MM.1S (cell line): Measurements from ENCODE around the gene B4GALT6.

Experiments
- DNase-seq: peaks from one replicate; pipeline ENCODE4 v3.0.0-alpha.2; 2015
- H2AFZ ChIP-seq: fragments of 300-600 bp; sonication (generic); 2 replicates; pipeline ENCODE4 v1.6.0; 2016; ENCODE audit warnings: antibody characterized with exemption, low read length
- H3F3A ChIP-seq: fragments of 300-600 bp; sonication (generic); 2 replicates; pipeline ENCODE4 v1.6.1; 2016; ENCODE audit warnings: mild to moderate bottlenecking, antibody characterized with exemption, low read length, moderate library complexity, mixed read lengths; ENCODE audit not compliant: insufficient read depth
- H3K27ac ChIP-seq: fragments of 300-600 bp; sonication (generic); 2 replicates; pipeline ENCODE4 v1.5.1; 2016; ENCODE audit warnings: mild to moderate bottlenecking, low read length
- H3K27me3 ChIP-seq: fragments of 300-600 bp; sonication (generic); replicated peaks from 2 replicates; pipeline ENCODE4 v1.6.0; 2016; ENCODE audit warnings: low read length; ENCODE audit not compliant: insufficient read depth
- H3K36me3 ChIP-seq: fragments of 300-600 bp; sonication (generic); replicated peaks from 2 replicates; pipeline ENCODE4 v1.6.1; 2016; ENCODE audit warnings: mild to moderate bottlenecking, low read length, mixed read lengths; ENCODE audit not compliant: insufficient read depth
- H3K4me1 ChIP-seq: fragments of 300-600 bp; sonication (generic); 2 replicates; pipeline ENCODE4 v1.6.1; 2016; ENCODE audit warnings: low read length, mixed read lengths
- H3K4me2 ChIP-seq: fragments of 300-600 bp; sonication (generic); 2 replicates; pipeline ENCODE4 v1.6.0; 2016; ENCODE audit warnings: low read depth, low read length
- H3K4me3 ChIP-seq: fragments of 300-600 bp; sonication (generic); 2 replicates; pipeline ENCODE4 v1.5.1; 2016; ENCODE audit warnings: low read length, mixed read lengths
- H3K79me2 ChIP-seq: fragments of 300-600 bp; sonication (generic); 2 replicates; pipeline ENCODE4 v1.6.1; 2016; ENCODE audit warnings: mixed run types, low read length, mixed read lengths
- H3K9ac ChIP-seq: fragments of 300-600 bp; sonication (generic); 2 replicates; pipeline ENCODE4 v1.6.1; 2016; ENCODE audit warnings: low read length, mixed read lengths
- H3K9me2 ChIP-seq: fragments of 300-600 bp; sonication (generic); replicated peaks from 2 replicates; pipeline ENCODE4 v1.6.1; 2016; ENCODE audit warnings: mild to moderate bottlenecking, low read length, mixed read lengths; ENCODE audit not compliant: insufficient read depth
- H3K9me3 ChIP-seq: fragments of 300-600 bp; sonication (generic); replicated peaks from 2 replicates; pipeline ENCODE4 v1.6.1; 2016; ENCODE audit warnings: mild to moderate bottlenecking, low read length, mixed read lengths; ENCODE audit not compliant: insufficient read depth
- H4K20me1 ChIP-seq: fragments of 300-600 bp; sonication (generic); 2 replicates; pipeline ENCODE4 v1.6.1; 2016; ENCODE audit warnings: mild to moderate bottlenecking, low read length, moderate library complexity, mixed read lengths; ENCODE audit not compliant: insufficient read depth
- EZH2 ChIP-seq: fragments of 300-600 bp; sonication (generic); optimal IDR thresholded peaks from 2 replicates; pipeline ENCODE3; 2017; ENCODE audit warnings: low read depth, mild to moderate bottlenecking, antibody characterized with exemption, low read length, mixed read lengths
- EZH2phosphoT487 ChIP-seq: fragments of 300-600 bp; sonication (generic); IDR thresholded peaks from 2 replicates; pipeline ENCODE4 v1.6.1; 2018; ENCODE audit warnings: antibody characterized with exemption, low read length
- TF ChIP-seq, protein P1 (sequence below): fragments of 300-600 bp; sonication (generic); IDR thresholded peaks from 2 replicates; pipeline ENCODE4 v1.5.1; 2016; ENCODE audit warnings: antibody characterized with exemption, low read length, mixed read lengths

B4GALT6 gene

GRCh38 chr18:31583185-31583854, 101.1 kb downstream of the B4GALT6 start:
- Histone ChIP-seq H4K20me1 (no peaks in the 10 kb centered on the region), H3K4me3 (no peak overlapping the region), H3K4me1 (no peaks in the 10 kb centered on the region), H3K27ac (no peak overlapping the region), H3K36me3 (no peaks in the 10 kb centered on the region), H3K9me2 (no peaks in the 10 kb centered on the region), H3K9me3 (no peaks in the 10 kb centered on the region), H3K79me2 (no peaks in the 10 kb centered on the region), H3K9ac (no peak overlapping the region), H2AFZ (no peak overlapping the region), H3K27me3 (no peaks in the 10 kb centered on the region), H3K4me2 (no peak overlapping the region), H3F3A (no peaks in the 10 kb centered on the region)
- no peak for DNase-seq
- TF ChIP-seq, protein P1, sequence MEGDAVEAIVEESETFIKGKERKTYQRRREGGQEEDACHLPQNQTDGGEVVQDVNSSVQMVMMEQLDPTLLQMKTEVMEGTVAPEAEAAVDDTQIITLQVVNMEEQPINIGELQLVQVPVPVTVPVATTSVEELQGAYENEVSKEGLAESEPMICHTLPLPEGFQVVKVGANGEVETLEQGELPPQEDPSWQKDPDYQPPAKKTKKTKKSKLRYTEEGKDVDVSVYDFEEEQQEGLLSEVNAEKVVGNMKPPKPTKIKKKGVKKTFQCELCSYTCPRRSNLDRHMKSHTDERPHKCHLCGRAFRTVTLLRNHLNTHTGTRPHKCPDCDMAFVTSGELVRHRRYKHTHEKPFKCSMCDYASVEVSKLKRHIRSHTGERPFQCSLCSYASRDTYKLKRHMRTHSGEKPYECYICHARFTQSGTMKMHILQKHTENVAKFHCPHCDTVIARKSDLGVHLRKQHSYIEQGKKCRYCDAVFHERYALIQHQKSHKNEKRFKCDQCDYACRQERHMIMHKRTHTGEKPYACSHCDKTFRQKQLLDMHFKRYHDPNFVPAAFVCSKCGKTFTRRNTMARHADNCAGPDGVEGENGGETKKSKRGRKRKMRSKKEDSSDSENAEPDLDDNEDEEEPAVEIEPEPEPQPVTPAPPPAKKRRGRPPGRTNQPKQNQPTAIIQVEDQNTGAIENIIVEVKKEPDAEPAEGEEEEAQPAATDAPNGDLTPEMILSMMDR, result no peak
- TF ChIP-seq EZH2, result no peak
- TF ChIP-seq EZH2phosphoT487, result no peak

- H4K20me1 ChIP-seq, result no peaks in the 10 kb centered on the region
- H3K4me1 ChIP-seq, result no peaks in the 10 kb centered on the region
- no peak overlapping the region for H3K4me3 ChIP-seq
- no peaks in the 10 kb centered on the region for H3K9me2 ChIP-seq
- H3K27me3 ChIP-seq, result no peaks in the 10 kb centered on the region
- H3K9ac ChIP-seq, result no peak overlapping the region
- no peak overlapping the region for H3K4me2 ChIP-seq
- TF ChIP-seq EZH2 (no peak), EZH2phosphoT487 (no peak)
- TF ChIP-seq, protein P1, result no peak
- no peaks in the 10 kb centered on the region for H3K9me3 ChIP-seq
- DNase-seq, result no peak
- H3K36me3 ChIP-seq, result no peaks in the 10 kb centered on the region
- no peaks in the 10 kb centered on the region for H3F3A ChIP-seq
- H3K79me2 ChIP-seq, result no peaks in the 10 kb centered on the region
- no peak overlapping the region for H3K27ac ChIP-seq
- H2AFZ ChIP-seq, result no peak overlapping the region
Measured at GRCh38 chr18:31581498-31582197, 102.7 kb downstream of the B4GALT6 start.

GRCh38 chr18:31579375-31579774, 105.0 kb downstream of the B4GALT6 start:
- Histone ChIP-seq H3K4me1 (no peaks in the 10 kb centered on the region), H3K4me3 (no peak overlapping the region), H3F3A (no peaks in the 10 kb centered on the region), H3K9ac (no peak overlapping the region), H3K79me2 (no peaks in the 10 kb centered on the region), H3K36me3 (no peaks in the 10 kb centered on the region), H3K4me2 (no peak overlapping the region), H4K20me1 (no peaks in the 10 kb centered on the region), H3K27me3 (no peaks in the 10 kb centered on the region), H3K9me3 (no peaks in the 10 kb centered on the region), H3K27ac (no peak overlapping the region), H3K9me2 (no peaks in the 10 kb centered on the region), H2AFZ (no peak overlapping the region)
- no peak for DNase-seq
- TF ChIP-seq, protein P1, result no peak
- no peak for TF ChIP-seq EZH2phosphoT487
- TF ChIP-seq EZH2, result no peak
